GM19455 (cell line): ENCODE measurements around the gene ITGA1.

Experiments
- ATAC-seq: cut with Tn5 transposase; IDR thresholded peaks from one replicate; pipeline ENCODE4 v1.9.1; 2021; ENCODE audit not compliant: unreplicated experiment

Gene ITGA1

GRCh38 chr5:52989781-52990527 lies 202.2 kb downstream of the ITGA1 start:
- peak; percentile 10 for ATAC-seq

- no peak for ATAC-seq
Observed at GRCh38 chr5:52990528-52990925, 202.8 kb downstream of the ITGA1 start.

DNA sequence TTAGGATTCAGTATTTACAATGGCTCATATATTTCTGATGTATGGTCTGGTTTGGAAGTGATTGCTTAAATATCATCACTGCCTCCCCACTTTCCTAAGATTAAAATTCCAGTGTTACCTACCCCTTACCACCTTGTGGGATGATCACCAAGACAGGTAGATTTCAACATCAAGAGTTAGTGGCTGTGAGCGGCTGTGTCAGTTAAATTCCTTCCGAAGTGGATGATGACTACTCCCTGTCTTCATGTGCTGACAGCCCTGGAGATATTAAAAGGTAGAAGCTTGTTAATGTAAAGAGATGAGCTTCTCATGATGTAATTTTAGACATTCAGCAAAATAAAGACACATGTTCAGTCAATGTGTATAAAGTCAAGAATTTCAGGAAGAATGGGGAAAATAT lies 205.7 kb downstream of the ITGA1 start:
- no peak for ATAC-seq

DNA sequence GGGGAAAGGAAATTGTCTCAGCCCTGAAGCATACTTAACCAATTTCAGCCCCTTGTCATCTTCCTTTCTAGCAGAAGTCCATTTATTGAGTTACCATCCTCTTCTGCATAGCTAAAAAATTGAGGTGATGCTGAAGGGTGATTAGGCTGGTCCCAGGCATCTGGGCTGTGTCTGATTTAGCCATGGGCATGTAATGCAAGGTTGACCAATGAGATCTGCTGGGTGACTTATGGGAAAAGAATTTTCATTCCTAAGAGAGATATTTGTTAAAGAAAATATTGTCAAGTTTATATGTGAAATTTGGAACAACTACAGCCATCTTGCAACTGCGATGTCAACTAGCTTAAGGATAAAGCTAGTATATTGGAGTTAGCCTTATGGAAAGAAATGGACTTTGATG lies 206.6 kb downstream of the ITGA1 start:
- ATAC-seq: no peak

DNA sequence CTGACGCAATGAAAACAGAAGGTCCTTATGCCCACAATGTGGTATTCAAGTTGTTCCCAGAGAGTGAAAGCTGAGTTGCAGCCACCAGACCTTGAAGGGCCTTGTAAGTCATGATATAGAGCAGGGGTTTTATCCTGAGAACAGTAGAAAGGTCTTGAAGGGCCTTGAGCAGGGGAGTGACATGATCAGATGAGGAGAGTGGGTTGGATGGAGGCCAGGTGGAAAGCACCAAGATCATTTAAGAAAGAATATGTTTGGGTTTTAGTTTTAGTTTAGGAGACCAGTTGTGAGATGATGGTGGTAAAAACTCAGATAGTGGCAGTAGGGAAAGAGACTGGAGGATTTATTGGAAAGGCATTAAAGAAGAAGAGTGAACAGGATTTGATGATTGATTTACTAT lies 207.4 kb downstream of the ITGA1 start:
- ATAC-seq: no peak

GRCh38 chr5:52995914-52996313 lies 208.2 kb downstream of the ITGA1 start:
- no peak for ATAC-seq

DNA sequence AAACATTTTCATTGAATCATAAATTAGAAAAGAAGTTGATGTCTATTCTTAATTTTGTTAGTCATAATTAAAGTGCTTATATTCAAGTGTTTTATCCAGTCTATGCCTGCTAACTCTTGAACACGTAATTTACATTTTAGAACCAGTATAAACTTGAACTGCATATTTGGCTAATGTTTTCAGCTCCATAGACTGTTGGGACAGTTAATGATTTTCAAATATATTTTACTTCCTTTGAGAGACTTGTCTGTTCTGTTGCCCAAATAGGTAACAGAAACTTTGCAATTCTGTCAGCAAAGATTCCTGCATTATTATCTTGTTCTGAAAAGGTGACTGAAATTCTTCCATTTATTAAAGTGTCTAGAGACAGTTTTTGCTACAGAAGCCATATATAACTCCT lies 209.3 kb downstream of the ITGA1 start:
- no peak for ATAC-seq

DNA sequence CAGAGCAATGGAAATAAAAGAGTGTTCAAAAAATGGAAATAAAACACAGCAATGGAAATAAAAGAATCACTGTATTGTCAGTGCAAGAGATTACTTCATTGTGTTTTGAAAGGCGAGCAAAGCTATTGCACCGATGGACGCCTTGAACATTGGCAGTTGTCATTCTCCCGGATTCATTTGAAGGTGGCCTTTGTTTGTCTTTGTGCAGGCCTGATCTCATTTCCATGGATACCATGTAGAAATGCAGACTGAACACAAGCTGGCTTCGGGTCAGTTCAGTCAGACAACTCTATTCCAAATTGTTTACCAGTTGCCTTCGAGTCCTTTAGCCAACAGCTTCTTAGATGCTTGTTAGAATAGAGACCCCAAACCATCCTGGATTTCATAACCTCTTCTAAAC lies 209.7 kb downstream of the ITGA1 start:
- ATAC-seq: no peak

- peak; percentile 59 for ATAC-seq
Observed at GRCh38 chr5:52998552-52999313, 211.0 kb downstream of the ITGA1 start.

- no peak for ATAC-seq
Observed at GRCh38 chr5:52999344-52999949, 211.7 kb downstream of the ITGA1 start.

DNA sequence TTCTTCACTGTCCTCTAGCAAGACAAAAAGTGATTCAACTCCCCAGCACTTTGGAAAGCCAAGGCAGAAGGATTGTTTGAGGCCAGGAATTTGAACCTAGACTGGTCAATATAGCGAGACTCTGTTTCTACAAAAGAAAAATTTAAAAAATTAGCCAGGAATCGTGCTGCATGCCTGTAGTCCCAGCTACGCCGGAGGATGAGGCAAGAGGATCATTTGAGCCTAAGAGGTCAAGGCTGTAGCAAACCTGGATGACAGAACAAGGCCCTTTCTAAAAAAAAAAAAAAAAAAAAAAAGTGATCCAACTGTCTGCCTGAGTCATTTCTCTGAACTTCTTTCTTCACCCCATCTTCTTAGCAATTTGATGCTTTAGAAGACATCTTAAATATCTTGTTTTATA lies 213.8 kb downstream of the ITGA1 start:
- no peak for ATAC-seq

DNA sequence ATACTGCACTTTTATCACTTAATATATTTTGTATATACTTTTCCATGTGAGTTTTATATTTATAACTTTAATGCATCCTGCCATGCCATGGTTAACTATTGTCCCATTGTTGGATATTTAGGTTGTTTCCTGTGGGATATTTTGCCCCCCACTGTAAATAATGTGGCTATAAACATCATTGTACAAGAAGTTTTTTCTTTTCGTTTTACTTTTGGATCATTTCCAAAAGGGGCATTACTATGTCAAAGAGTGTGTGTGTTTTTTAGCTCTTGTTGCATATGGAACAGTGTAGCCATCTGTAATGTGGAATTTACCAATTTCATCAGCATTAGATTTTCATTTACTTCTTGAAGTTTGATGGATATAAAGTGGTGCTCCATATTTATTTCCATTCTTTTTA lies 214.8 kb downstream of the ITGA1 start:
- no peak for ATAC-seq

GRCh38 chr5:53003144-53003543 lies 215.4 kb downstream of the ITGA1 start:
- no peak for ATAC-seq

DNA sequence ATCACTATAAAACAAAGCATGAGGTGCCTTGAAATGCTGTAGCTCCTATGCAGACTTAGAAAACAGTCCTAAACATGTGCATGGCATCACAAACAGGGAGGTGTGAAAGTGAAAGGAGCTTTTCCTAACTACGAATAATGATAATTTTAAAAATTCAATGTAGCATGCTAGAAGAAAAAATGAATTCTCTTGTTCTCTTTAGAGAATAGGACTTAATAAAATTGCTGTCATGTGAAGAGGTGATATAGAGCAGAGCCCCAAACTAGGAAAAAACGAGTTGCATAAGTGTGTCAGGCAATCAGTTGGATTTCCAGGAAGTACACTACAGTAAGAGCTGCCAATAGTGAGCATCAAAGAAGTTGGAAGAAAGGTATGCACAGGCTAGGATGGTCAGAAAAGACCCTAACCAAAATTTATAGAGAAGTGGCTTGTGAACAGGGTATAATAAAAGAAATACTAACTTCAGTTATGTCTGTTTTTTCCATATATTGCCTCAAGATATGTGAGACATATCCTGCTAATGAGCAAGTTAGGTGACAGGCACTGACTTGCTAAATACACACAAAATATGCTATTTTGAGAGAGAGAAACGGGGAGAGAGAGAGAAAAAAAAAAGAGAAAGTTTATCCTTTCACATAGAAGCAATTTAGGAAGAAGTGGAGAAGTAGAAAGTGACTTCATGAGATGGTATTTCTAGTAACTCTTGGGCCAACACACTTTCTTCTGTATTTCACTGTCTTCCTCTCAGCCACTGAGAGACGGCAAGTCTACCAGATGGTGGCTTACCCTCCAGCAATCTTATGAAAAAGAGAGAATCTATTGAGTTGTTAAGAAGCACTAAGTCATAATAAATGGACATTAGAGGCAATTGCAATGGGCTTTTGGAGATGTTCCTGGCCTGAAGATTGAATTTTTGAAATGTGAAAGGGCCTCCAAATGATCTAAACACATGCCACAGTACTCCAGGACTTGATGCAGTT lies 219.5 kb downstream of the ITGA1 start:
- ATAC-seq: no peak

GRCh38 chr5:53008751-53009150 lies 221.0 kb downstream of the ITGA1 start:
- ATAC-seq: peak; percentile 94
